Astrocyte (in vitro differentiated cells and primary cell): ENCODE measurements around the gene ALK. TPM values are rescaled to one million over a fixed set of nuclear protein-coding genes. Genes with fewer than 3 reads are reported as not detected.

Source experiments
- DNase-seq: peaks from one replicate; pipeline ENCODE4 v3.0.0-alpha.2; 2010; ENCODE audit warnings: low read depth
- FAIRE-seq: peaks from 2 replicates; lab custom pipeline; 2011; peaks lifted over from hg19 to GRCh38; lab: Jason Lieb, UNC
- H2AFZ ChIP-seq: 2 replicates; pipeline ENCODE4 v1.6.0; 2012; ENCODE audit warnings: low read depth, low read length, inconsistent platforms
- H3K27ac ChIP-seq: 2 replicates; pipeline ENCODE4 v1.5.1; 2011; ENCODE audit warnings: low read depth, low read length, inconsistent platforms
- H3K27me3 ChIP-seq: 2 replicates; pipeline ENCODE4 v1.6.0; 2011; ENCODE audit warnings: low read length, inconsistent platforms; ENCODE audit not compliant: insufficient read depth
- H3K36me3 ChIP-seq: 2 replicates; pipeline ENCODE4 v1.5.1; 2011; ENCODE audit warnings: low read length, inconsistent platforms; ENCODE audit not compliant: insufficient read depth
- H3K4me1 ChIP-seq: 2 replicates; pipeline ENCODE4 v1.5.1; 2011; ENCODE audit warnings: low read length, inconsistent platforms; ENCODE audit not compliant: insufficient read depth
- H3K4me2 ChIP-seq: 2 replicates; pipeline ENCODE4 v1.6.0; 2012; ENCODE audit warnings: low read length, inconsistent platforms
- H3K4me3 ChIP-seq: 2 replicates; pipeline ENCODE4 v1.5.1; 2011; ENCODE audit warnings: low read depth, mild to moderate bottlenecking, low read length, inconsistent platforms; ENCODE audit not compliant: insufficient read depth
- H3K79me2 ChIP-seq: 2 replicates; pipeline ENCODE4 v1.6.0; 2012; ENCODE audit warnings: mild to moderate bottlenecking, low read length, inconsistent platforms; ENCODE audit not compliant: insufficient read depth
- H3K9ac ChIP-seq: 2 replicates; pipeline ENCODE4 v1.6.0; 2012; ENCODE audit warnings: mild to moderate bottlenecking, low read length, inconsistent platforms
- H3K9me3 ChIP-seq: 2 replicates; pipeline ENCODE4 v1.5.1; 2012; ENCODE audit warnings: low read depth, mild to moderate bottlenecking, low read length, inconsistent platforms; ENCODE audit not compliant: insufficient read depth
- H4K20me1 ChIP-seq: 2 replicates; pipeline ENCODE4 v1.6.0; 2012; ENCODE audit warnings: low read length, inconsistent platforms; ENCODE audit not compliant: insufficient read depth
- H3K27ac Mint-ChIP-seq: one replicate; pipeline ENCODE4 v1.8.0; 2021; ENCODE audit warnings: mild to moderate bottlenecking, mixed read lengths; ENCODE audit not compliant: unreplicated experiment
- H3K27me3 Mint-ChIP-seq: one replicate; pipeline ENCODE4 v1.8.0; 2021; ENCODE audit warnings: low read depth, mixed read lengths; ENCODE audit not compliant: unreplicated experiment
- H3K36me3 Mint-ChIP-seq: one replicate; pipeline ENCODE4 v1.8.0; 2021; ENCODE audit warnings: low read depth, mixed read lengths; ENCODE audit not compliant: unreplicated experiment
- H3K4me1 Mint-ChIP-seq: one replicate; pipeline ENCODE4 v1.8.0; 2021; ENCODE audit warnings: low read depth, mixed read lengths; ENCODE audit not compliant: unreplicated experiment
- H3K4me3 Mint-ChIP-seq: one replicate; pipeline ENCODE4 v1.8.0; 2021; ENCODE audit warnings: mild to moderate bottlenecking, moderate library complexity, mixed read lengths; ENCODE audit not compliant: unreplicated experiment
- H3K9me3 Mint-ChIP-seq: one replicate; pipeline ENCODE4 v1.8.0; 2021; ENCODE audit warnings: mild to moderate bottlenecking, mixed read lengths; ENCODE audit not compliant: unreplicated experiment
- EZH2 ChIP-seq: IDR thresholded peaks from 2 replicates; pipeline ENCODE4 v1.6.1; 2012; ENCODE audit warnings: mild to moderate bottlenecking, low read length, inconsistent platforms; ENCODE audit not compliant: insufficient read depth
- total RNA-seq: library from RNA; stranded (reverse); gene quantifications from 2 replicates; pipeline ENCODE4 v1.2.1, GENCODE V29; 2021
- TF ChIP-seq, protein P1 (sequence below): IDR thresholded peaks from 2 replicates; pipeline ENCODE4 v1.5.1; 2011; ENCODE audit warnings: low read depth, mild to moderate bottlenecking, inconsistent platforms, low read length, moderate library complexity; ENCODE audit not compliant: insufficient read depth

The ALK gene
- total RNA-seq, 1 donor from 2014 or later, result 0.16 TPM

DNA sequence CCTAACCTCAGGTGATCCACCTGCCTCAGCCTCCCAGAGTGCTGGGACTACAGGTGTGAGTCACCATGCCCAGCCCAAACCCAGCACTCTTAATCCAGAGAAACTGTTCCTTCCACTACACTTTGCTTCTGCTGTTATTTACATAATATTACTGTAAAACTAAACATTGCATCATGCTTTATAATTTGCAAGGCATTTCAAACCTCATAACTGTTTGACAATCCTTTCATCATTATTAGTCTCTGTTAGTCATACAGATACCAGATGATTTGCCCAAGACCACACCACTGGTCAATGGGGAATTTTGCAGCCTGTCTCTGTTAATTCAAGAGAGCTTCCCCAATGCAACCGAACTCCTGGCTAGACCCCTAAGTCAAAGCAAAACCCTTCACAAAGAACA is 338.3 kb downstream of the ALK start:
- no peaks in the 10 kb centered on the region for H3K79me2 ChIP-seq
- H3K4me2 ChIP-seq, result no peak overlapping the region
- Mint-ChIP-seq H3K27ac (no peak overlapping the region), H3K27me3 (peaks cover 29% of the 10 kb centered on the region), H3K9me3 (peaks cover 4% of the 10 kb centered on the region), H3K4me3 (no peak overlapping the region), H3K36me3 (no peaks in the 10 kb centered on the region), H3K4me1 (peaks cover 2% of the 10 kb centered on the region)
- H3K4me3 ChIP-seq, result no peak overlapping the region
- H3K27ac ChIP-seq, result no peak overlapping the region
- H2AFZ ChIP-seq, result no peak overlapping the region
- no peaks in the 10 kb centered on the region for H3K9me3 ChIP-seq
- no peak for FAIRE-seq
- no peaks in the 10 kb centered on the region for H3K4me1 ChIP-seq
- no peaks in the 10 kb centered on the region for H3K27me3 ChIP-seq
- no peaks in the 10 kb centered on the region for H4K20me1 ChIP-seq
- no peaks in the 10 kb centered on the region for H3K36me3 ChIP-seq
- TF ChIP-seq EZH2, result no peak
- TF ChIP-seq, protein P1, sequence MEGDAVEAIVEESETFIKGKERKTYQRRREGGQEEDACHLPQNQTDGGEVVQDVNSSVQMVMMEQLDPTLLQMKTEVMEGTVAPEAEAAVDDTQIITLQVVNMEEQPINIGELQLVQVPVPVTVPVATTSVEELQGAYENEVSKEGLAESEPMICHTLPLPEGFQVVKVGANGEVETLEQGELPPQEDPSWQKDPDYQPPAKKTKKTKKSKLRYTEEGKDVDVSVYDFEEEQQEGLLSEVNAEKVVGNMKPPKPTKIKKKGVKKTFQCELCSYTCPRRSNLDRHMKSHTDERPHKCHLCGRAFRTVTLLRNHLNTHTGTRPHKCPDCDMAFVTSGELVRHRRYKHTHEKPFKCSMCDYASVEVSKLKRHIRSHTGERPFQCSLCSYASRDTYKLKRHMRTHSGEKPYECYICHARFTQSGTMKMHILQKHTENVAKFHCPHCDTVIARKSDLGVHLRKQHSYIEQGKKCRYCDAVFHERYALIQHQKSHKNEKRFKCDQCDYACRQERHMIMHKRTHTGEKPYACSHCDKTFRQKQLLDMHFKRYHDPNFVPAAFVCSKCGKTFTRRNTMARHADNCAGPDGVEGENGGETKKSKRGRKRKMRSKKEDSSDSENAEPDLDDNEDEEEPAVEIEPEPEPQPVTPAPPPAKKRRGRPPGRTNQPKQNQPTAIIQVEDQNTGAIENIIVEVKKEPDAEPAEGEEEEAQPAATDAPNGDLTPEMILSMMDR, result no peak
- no peak overlapping the region for H3K9ac ChIP-seq
- peak; percentile 10 for DNase-seq

DNA sequence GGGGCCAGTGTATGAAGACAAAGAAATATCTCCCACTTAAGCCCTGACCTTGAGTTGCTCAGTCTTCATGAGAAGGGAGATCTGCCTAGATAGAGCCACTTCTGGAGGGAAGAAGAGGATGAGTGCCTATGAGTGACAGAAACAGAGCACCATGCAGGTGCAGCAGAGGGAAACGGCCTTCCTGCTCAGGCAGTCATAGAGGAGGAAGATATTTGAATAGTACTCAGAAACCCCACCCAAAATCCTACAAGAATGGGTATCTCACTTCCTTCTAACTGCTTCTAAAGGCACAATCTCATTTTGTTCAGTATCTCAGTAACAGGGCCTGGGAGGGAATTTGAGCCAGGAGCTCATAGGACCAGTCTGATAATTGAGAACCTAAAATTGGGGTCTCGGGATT is 339.3 kb downstream of the ALK start:
- TF ChIP-seq, protein P1, result no peak
- TF ChIP-seq EZH2, result no peak
- H3K9me3 ChIP-seq, result no peaks in the 10 kb centered on the region
- no peaks in the 10 kb centered on the region for H4K20me1 ChIP-seq
- DNase-seq, result no peak
- H3K4me1 ChIP-seq, result no peaks in the 10 kb centered on the region
- no peak overlapping the region for H2AFZ ChIP-seq
- Mint-ChIP-seq H3K4me1 (no peaks in the 10 kb centered on the region), H3K4me3 (no peak overlapping the region), H3K36me3 (no peaks in the 10 kb centered on the region), H3K9me3 (peaks cover 4% of the 10 kb centered on the region), H3K27me3 (peaks cover 29% of the 10 kb centered on the region), H3K27ac (no peak overlapping the region)
- no peak overlapping the region for H3K4me3 ChIP-seq
- no peaks in the 10 kb centered on the region for H3K79me2 ChIP-seq
- FAIRE-seq, result no peak
- no peak overlapping the region for H3K9ac ChIP-seq
- H3K4me2 ChIP-seq, result no peak overlapping the region
- no peaks in the 10 kb centered on the region for H3K27me3 ChIP-seq
- no peaks in the 10 kb centered on the region for H3K36me3 ChIP-seq
- H3K27ac ChIP-seq, result no peak overlapping the region

DNA sequence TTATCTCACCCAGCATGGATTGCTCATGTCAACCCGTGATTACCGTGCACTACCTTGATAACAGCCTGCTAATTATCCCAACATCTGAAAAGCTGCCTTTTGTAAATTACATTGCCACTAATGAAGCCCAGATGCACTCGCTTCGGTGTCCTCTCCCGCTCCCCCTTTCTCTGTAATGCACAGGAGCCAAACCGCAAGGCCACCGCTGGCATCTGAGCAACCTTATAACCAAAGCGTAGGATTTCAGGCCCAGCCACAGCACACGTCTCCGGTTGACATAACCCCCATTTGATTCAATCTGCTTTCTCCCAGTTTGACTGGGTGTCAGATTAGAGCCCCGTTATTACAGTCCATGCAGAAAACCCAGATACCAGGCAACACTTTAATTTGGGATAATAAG is 341.2 kb downstream of the ALK start:
- DNase-seq (no peak), FAIRE-seq (no peak)
- Mint-ChIP-seq H3K4me1 (no peaks in the 10 kb centered on the region), H3K27me3 (peaks cover 42% of the 10 kb centered on the region), H3K27ac (no peak overlapping the region), H3K4me3 (no peak overlapping the region), H3K9me3 (peaks cover 4% of the 10 kb centered on the region), H3K36me3 (no peaks in the 10 kb centered on the region)
- H3K4me1 ChIP-seq, result no peaks in the 10 kb centered on the region
- H3K36me3 ChIP-seq, result no peaks in the 10 kb centered on the region
- no peak overlapping the region for H3K9ac ChIP-seq
- no peak overlapping the region for H3K4me2 ChIP-seq
- H4K20me1 ChIP-seq, result no peaks in the 10 kb centered on the region
- peaks cover 2% of the 10 kb centered on the region for H3K27me3 ChIP-seq
- no peak for TF ChIP-seq EZH2
- TF ChIP-seq, protein P1, result no peak
- H3K9me3 ChIP-seq, result no peaks in the 10 kb centered on the region
- no peak overlapping the region for H2AFZ ChIP-seq
- no peaks in the 10 kb centered on the region for H3K79me2 ChIP-seq
- H3K4me3 ChIP-seq, result no peak overlapping the region
- H3K27ac ChIP-seq, result no peak overlapping the region
